Left renal cortex interstitium (tissue), 4 donors: Measurements from ENCODE around the gene ZNF181. TPM values are rescaled to one million over a fixed set of nuclear protein-coding genes. Genes with fewer than 3 reads are reported as not detected.
"Not testable (repeated sequence)": the region's sequence is repeated elsewhere in the genome, so short reads cannot be mapped to it uniquely, and the experiment has no call there.

Experiments used
- DNase-seq, 4 donors: peaks; one replicate each; pipeline ENCODE4 v3.0.0-alpha.2; 2013; ENCODE audit warnings: low read depth in 4 of 4, low spot score in 2 of 4, missing footprints in 1 of 4
- polyA plus RNA-seq, 4 donors: library from polyadenylated mRNA; unstranded; fragments of 120-200 nt; gene quantifications; one replicate each; pipeline ENCODE4 v1.2.1, GENCODE V29; 2013; ENCODE audit not compliant: insufficient read length in 4 of 4

The ZNF181 gene
- 10 to 100 TPM; 22.4 to 29.8 (median 25.1) TPM for polyA plus RNA-seq

DNA sequence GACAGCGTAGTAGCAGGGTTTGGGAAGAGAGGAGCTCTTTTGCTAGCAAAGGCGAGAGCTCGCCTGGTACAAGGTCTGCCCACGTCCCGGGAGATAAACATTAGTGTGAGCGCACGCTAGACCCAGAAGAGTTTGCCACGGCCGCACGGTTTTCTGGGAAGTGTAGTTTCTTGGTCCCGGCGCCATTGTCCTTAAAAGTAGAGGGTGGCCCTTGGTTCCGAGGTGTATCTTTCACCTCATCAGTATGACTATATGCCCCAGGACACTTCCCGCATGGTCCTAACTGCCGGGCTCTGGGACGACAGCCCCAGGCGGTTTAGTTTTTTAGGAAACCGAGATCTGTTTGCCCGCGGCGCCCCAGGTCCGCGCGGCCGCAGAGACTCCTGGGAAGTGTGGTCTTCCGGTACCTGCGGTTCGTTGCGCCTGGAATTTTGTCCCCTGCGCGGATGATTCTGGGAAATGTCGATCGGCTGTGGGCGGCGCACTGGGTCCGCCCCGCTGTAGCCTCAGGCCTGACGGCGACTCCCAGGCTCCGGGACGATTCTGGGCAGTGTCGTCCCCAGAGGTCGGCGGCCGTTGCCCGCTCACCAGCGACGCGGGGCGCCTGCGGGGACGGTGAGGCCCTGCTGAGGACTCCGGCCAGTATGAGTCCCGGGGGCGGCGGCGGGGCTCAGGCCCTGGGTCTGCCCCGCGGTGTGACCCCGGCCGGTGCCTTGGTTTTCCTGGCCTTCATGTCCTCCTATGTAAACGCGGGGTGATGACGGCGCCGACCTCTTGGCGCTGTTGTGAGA, at the start of gene ZNF181:
ZNF181 (plus strand) TSS at position 498 of the 791 bp plus-strand sequence. CDS start 795 bp downstream, outside the sequence.
- DNase-seq = peak; percentile 80 to 94 (median 87)

DNA sequence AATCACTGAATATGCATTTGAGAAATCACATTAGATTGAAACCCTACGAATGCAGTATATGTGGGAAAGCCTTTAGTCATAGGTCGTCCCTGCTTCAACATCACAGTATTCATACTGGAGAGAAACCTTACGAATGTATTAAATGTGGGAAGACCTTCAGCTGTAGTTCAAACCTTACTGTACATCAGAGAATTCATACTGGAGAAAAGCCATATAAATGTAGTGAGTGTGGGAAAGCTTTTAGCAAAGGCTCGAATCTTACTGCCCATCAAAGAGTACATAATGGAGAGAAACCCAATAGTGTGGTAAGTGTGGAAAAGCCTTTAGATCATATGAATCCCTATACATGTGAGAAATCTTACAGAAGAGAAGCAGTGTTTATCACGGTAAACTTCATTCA, 48.8 kb upstream of the ZNF181 start:
- DNase-seq = not testable (repeated sequence)

DNA sequence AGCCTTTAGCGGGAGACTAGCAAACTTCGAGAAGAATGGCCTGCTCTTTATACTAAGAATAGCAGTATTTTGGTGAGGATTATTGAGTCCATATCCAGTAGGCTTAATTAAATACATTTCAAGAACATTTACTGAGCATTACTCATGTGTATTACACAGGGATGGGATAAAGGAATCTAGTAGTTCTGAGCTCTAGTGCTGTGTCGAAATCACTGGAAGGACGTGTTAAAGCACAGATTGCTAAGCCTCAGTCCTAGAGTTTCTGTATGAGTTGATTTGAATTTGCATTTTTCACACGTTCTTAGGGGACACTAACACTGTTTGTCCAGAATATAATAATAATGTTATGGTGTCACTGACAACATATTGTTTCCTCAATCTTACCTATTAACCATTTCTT, 47.6 kb upstream of the ZNF181 start:
- no peak for DNase-seq

DNA sequence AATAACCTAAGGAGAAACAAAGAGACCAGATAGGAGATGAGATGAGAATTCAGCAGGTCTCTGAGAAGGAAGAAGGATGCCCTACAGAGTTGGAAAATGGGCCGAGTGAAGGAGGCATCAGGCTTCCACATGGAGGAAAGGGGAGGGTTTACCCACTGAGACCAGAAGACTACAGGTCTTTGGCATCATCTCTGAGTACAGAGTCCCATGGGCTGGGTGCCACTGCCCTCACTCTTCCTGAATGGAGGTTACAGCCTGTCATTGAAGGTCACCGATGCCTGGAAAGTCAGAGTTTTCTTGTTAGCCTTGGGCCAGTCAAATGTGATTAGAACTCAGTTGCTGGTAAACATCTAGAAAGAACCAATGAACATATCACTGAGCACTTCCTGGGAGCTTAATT, 46.7 kb upstream of the ZNF181 start:
- DNase-seq = no peak

DNA sequence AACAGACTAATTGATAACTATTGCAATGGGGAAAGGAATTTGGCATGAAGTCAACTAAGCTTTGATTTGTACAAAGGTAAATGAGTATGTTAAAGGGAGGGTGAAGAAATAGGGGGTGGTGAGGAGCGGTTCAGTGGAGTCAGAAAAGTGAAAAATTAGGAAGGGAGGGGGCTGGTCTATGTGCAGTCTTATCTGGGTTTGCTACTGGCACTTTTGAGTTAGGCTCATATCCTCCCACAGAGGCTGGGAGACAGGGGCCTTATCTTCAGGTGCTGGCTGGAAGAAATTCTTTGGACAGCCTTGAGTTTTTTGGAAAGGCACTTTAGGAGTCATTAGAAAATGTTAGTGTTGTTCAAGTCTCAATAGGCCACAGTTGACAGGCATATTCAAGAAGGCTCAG, 45.5 kb upstream of the ZNF181 start:
- DNase-seq = no peak

DNA sequence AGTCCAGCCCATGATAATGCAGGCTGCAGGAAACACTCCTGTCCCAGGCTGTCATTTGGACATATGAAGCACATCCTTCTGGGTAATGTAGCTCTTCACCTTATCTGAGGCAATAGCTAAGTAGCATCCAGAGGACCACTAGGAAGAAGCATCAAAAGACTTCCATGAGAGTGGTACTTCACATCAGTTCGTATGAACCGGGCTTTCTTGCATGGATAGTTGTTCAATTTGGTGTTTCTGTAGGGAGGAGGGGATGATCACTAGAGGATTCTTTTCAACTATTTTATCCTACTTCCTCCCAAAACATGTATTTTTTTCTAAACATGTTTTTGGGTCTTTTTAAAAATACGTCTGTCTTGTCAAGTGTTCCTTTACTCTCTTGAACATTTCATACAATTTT, 43.7 kb upstream of the ZNF181 start:
- DNase-seq = no peak

DNA sequence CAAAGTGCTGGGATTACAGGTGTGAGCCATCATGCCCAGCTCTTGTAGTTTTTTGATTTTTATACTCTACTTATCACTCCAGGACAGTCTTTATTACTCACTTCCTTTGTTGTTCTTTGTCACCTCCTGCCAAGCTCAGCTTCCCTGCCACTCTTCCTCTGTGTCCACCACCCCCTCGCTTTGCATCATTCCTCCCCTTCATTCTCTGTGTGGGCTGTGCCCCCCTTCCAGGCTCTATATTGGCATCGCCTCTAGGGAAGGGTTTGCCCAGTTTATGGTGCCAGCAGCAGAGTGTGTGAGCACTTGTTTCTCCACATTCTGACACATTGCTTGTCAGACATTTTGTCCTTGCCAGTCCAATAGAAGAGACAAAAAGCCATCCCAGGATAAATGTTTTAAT, 41.5 kb upstream of the ZNF181 start:
- DNase-seq = no peak

DNA sequence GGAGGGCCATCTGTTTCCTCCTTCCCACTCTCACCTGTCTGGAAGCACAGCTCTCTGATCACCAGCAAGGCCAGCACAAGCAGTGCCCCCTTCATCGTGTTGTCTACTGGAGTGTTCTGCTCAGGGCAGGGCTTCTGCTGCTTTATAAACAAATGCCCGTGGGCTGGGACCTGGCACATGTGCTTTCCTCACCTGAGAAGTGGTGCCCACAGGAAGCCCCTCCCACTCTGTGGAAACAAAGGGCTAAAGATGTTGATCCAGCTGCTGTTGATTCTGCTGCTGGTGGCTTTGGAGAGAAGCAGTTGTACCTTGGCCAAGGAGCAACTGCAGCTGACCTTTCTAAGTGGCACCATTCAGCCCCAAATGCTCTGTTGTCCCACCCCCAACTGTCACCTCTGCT, 26.4 kb upstream of the ZNF181 start:
- no peak for DNase-seq

DNA sequence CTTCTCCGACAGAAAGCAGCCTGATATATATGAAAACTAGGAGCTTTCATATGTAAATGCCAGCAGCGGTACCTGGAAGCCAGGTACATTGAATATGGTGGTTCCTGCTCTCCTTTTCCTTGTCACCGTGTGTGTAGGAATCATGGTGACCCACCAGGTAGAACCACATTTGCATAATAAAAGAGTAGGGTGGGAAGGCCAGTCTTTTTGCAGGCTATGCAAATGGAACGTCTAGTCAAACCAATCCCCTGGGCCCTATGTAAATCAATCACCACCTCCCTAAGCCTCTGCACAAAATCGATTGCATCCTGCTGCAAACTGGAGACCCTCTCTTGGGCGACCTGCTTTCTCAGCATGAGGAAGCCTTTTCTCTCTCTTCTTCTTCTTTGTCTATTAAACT, 22.2 kb upstream of the ZNF181 start:
- DNase-seq = no peak

DNA sequence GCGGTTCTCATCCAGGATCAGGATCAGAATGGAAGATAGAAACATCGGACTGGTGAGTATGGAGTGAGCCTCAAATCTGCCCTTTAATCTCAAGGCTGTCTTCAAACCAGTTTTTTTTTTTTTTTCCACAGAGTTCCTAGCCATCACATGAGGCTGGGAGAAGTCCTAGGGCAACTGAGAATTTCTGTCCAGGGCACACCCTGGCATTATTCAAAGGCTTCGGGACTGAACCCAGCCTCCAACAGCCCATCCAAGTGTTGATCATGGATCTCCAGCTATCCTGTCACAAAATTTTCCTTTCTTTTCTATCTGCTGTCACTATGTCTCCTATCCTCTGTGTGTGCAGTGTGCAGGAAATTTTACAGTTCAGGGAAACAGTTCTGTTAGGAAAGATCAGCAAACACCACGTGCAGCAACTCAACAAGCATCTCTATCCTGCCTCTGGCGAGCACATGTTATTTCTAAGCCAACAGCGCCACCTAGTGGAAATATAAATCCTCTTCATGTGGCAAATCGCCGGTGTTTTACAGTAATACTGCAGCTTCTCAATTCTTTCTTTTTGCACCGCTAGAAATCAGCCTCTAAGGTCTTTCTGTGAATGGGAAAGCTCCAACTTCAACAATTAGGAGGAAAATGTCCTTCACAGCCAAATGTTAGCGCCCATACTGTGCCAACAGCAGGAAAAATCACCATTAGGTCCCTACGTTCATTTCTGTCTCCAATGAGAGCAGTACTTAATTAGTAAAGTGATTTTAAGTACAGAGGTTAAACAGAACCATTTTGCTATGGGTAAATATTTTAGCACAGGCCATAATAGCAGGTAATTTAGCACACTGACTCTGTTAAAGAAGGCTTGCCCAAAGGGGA, 21.4 kb upstream of the ZNF181 start:
- DNase-seq = peak in 1 of 4 donors; percentile 32

DNA sequence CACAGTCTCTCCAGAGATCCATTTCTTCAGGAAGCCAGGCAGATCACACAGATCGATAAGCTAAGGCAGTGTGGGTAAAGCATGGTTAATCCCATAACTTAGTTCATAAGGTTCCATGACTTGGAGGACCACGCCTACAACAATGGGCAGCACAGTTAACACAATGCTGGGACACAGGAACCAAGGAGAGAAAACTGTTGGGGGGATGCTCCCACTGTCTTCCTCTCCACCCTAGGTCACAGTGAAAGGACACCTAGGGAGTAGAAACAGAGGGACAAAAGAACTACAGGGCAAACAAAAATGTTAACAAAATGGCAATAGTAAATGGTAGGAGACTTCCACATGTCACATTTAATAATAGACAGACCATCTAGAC, 20.8 kb upstream of the ZNF181 start:
- no peak for DNase-seq

DNA sequence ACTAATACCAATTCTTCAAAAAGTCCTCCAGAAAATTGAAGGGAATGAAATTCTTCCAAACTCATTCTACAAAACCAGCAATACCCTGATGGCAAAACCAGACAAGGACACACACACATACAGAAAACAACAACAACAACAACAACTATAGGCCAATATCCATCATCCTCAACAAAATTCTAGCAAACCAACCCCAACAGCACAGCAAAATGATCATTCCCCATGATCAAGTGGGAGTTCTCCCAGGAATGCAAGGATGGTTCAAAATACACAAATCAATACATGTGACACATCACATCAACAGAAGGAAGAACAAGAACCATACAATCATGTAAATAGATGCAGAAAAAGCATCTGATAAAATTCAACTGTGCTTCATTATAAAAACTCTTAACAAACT, 18.7 kb upstream of the ZNF181 start:
- no peak for DNase-seq

DNA sequence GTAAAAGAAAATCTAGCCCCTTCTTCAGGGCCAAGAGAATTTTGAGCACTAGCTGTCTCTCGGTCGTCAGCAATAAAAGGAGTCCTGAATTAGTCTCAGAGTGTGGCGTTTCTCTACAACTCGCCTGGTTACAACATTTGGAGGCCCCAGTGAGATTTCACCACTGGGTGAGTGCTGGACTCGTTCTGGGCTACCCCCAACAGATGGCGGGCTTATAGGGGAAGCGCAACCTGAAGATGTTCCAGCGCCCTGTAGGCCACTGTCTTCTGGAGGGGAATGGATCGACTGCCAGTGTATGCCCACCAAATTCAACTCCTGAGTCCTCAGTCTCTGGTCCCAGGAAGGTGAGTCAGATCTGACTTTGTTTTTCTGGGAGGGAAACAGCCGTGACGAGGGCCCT, 11.7 kb upstream of the ZNF181 start:
- no peak for DNase-seq

DNA sequence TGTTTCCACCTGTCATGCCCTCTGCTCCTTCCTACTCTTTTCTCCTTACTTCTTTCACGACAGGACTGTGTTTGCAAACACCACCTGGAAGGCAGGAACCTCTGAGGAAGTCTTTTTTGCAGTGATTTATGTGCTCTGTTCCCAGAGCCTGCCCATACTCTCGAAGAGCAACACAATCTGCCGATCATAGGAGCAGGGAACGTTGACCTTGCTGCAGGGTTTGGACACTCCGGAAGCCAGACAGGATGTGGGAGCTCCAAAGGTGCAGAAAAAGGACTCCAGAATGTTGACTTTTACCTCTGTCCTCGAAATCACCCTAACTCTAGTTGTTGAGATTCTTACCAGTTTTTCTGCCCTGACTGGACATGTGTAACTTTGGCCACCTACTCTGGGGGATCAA, 8.6 kb upstream of the ZNF181 start:
- DNase-seq = no peak

DNA sequence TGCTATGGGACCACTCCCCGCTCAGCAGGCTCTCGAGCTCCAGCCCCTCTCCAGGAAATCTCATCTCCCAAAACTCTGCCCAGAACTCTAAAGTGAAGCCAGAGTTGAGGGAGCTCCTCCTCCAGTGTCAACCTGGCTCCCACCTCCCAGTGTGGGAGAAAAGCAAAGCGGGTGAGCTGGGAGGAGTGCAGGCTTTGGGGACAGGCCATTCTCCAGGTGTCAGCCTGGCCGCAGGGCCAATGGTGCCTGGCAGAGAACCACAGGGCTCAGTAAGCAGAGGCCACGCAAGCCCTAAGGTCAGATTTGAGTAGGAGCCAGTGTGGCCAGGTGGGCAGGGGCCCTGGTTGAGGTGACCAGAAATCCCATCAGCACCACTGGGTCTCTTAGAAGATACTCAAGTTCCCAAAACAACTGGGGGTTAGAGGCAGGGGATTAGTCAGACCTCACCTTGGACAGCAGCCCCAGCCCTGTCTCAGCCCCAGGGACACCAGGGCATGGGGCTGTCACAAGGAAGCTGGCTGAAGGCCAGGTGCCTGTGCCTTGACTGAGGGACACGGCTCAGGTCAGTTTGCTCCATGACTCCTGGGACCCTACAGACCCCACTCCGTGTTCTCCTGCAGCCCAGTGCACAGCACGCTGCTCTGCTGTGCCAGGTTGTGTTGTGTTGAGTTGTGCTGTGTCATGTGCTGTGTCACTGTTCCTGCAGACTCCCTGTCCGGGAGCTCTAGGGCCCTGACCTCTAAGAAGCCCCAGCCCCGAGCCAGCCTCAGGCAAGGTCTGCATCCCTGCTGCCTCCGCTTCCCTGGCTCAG, 2.8 kb upstream of the ZNF181 start:
- DNase-seq = no peak

DNA sequence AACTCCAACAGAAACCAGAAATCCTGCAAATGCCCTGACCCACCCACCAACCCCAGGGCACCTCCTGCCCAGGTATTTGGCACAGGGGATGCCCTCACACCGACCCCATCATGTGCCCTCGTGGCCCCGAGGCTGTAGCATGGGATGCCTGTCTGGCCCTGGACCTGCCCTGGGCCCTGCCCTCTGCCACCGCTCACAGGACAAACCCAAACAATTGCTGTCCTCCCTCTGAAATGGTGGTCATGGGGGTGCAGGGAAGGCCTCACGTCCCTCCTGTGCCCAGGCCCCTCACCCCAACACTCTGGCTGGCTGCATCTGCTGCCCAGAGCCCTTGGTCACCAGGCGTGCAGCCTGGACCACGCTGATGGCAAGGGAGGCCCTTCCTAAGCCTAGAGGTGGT, 2.1 kb upstream of the ZNF181 start:
- no peak for DNase-seq

DNA sequence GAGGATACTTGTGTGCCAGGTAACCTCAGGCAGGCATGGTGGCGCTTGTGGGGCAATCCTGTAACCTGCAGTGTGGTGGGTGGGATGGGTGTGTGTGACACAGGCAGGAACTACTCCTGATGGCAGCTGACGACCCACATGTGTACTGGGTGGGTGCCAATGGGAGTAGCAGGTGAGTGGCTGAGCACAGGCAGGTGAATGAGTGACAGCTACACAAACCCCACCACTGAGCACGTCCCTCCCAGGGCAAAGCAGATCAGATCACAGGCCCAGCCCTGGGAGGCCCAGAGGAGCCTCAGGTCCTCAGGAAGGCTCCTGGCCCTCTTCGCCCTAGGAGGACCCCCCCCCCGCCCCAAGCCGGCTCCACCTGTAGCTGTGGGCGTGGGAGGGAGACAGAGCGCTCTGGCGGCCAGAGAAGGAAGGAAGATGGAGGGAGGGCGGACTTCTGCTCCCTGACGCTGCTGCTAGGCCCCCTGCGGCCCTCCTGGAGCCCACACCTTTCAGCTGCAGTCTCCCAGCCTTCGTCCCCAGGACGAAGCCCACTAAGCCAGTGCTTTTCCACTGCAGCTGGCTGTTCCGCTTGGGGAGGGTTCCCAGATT, 1.3 kb upstream of the ZNF181 start:
- DNase-seq = no peak

DNA sequence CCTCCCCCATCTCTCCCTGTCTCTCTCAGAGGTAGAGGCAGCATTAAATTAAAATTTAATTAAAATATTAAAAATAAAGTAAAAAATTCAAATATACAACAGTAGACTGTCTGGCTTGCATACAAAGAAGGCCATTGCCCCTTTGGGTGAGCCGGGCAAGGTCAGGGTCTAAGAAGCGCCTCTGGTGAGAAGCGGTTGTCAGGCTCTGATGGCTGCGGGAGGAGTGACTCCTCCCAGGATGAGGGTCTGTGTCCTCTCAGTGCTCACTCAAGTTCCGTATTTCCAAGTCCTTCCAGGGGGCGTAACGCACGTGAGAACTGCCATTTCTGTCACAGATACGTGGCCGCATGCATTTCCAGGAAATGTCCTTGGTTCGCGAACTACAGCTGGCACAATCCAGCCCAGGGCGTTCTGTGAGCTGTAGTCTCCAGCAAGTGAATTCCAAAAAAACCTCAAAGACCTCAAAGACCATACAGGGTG, 737 bp upstream of the ZNF181 start:
- DNase-seq = peak in 2 of 4 donors; percentile 65 to 70

DNA sequence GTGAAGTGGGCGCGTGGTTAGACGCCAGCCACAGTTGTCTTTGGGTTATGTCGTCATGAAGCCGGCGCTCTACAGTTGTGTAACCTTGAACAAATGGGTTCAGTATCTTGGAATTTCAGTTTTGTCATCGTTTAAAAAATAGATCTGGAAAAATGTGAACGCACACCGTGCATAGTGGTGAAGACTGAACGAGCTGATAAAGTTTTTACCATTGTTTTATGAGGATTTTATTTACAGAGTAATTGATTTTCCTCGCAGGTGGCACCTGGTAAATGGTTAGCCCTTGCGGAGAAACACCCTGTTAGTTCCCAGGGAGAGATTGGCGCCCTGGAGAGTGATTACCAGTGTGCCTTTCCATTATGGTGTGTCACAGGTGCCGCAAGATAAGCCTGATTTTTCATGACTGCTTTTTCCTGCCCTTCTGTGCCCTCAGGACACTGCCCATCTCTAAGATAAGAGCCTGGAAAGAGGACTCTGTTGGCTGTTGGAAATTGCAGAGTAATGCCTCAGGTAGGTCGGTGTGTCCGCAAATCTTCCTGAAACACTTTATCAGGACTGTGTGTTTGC, 577 bp downstream of the ZNF181 start:
- peak in 2 of 4 donors; percentile 34 to 54 for DNase-seq
